Adrenal gland (tissue), 12 donors: ENCODE measurements around the gene KCNG4. TPM values are rescaled to one million over a fixed set of nuclear protein-coding genes. Genes with fewer than 3 reads are reported as not detected.
"Not testable (repeated sequence)": the region's sequence is repeated elsewhere in the genome, so short reads cannot be mapped to it uniquely, and the experiment has no call there.

Experiments used
- DNase-seq, 7 donors: peaks; one replicate each; pipeline ENCODE4 v3.0.0-alpha.2; 2019 to 2020
- H3K27ac ChIP-seq, 5 donors: fragments of 200-600 bp; sonication (generic) in 4 of 5; 1 replicate in 3 of 5; 2 replicates in 2 of 5; pipeline versions ENCODE4 v1.5.1 to v1.8.0; 2016 to 2020; ENCODE audit warnings: mild to moderate bottlenecking in 1 of 5
- H3K27me3 ChIP-seq: fragments of 200-600 bp; 2 replicates; pipeline ENCODE4 v1.8.0; 2021
- H3K36me3 ChIP-seq, 2 donors: fragments of 200-600 bp; replicated peaks in 1 of 2; 1 replicate in 1 of 2; 2 replicates in 1 of 2; pipeline versions ENCODE4 v1.5.1 to v1.8.0; 2018 to 2022
- H3K4me1 ChIP-seq, 2 donors: fragments of 200-600 bp; replicated peaks in 1 of 2; 1 replicate in 1 of 2; 2 replicates in 1 of 2; pipeline versions ENCODE4 v1.5.1 to v1.8.0; 2018 to 2021
- H3K4me3 ChIP-seq, 4 donors: fragments of 200-600 bp; sonication (generic) in 3 of 4; one replicate each; pipeline ENCODE4 v1.5.1; 2016 to 2018
- H3K9me3 ChIP-seq, 3 donors: fragments of 200-600 bp; sonication (generic) in 1 of 3; replicated peaks in 1 of 3; 1 replicate in 2 of 3; 2 replicates in 1 of 3; pipeline versions ENCODE4 v1.5.1 to v1.8.0; 2016 to 2021
- CTCF ChIP-seq, 6 experiments: fragments of 450-650 bp in 4 of 6; fragments of 200-600 bp in 2 of 6; sonication (generic) in 1 of 6; IDR thresholded peaks; 1 replicate in 5 of 6; 2 replicates in 1 of 6; pipeline versions ENCODE4 v1.5.1 to v1.8.0; 2016 to 2021; ENCODE audit warnings: antibody characterized with exemption in 6 of 6, mild to moderate bottlenecking in 2 of 6, moderate library complexity in 1 of 6
- POLR2A ChIP-seq, 2 donors: fragments of 450-650 bp; IDR thresholded peaks; one replicate each; pipeline ENCODE4 v1.6.1; 2017; ENCODE audit warnings: antibody characterized with exemption in 2 of 2, mild to moderate bottlenecking in 2 of 2, moderate library complexity in 1 of 2
- WGBS, 4 donors: extraction: QIAGEN DNeasy Blood & Tissue Kit in 2 of 4; methylation state at CpG; one replicate each; pipeline versions ENCODE4 v1.1.5 to v1.1.7; 2013 to 2017; 5-methylcytosine and 5-hydroxymethylcytosine counted together
- intact Hi-C, 2 donors: fragments of 100-400 bp; cut with DNase I; formaldehyde crosslinking; loops; one replicate each; pipeline versions ENCODE4 v1.14.1 to v1.15.0; 2022 to 2023
- polyA plus RNA-seq, 3 donors: library from polyadenylated mRNA; stranded (reverse); fragments of 200-250 nt in 2 of 3; fragments of 350-450 nt in 1 of 3; fragmentation: Illumina TruSeq in 1 of 3; extraction: RNeasy Lipid Tissue Mini Kit (QIAGEN cat#74804) in 1 of 3; gene quantifications; one replicate each; pipeline ENCODE4 v1.2.3, GENCODE V29; 2013 to 2014
- total RNA-seq, 9 donors: library from RNA; depleted of rRNA in 4 of 9; stranded (reverse); fragments of >200 nt in 4 of 9; fragments of 120-200 nt in 1 of 9; fragmentation: NEBNext Ultra II Directional in 1 of 9; extraction: Animal tissue kit (Norgen Biotek cat#: 25700) in 1 of 9; gene quantifications; one replicate each; pipeline versions ENCODE4 v1.1.0 to v1.2.4, GENCODE V29; 2013 to 2023
- donor health status: healthy with polysubstance abuse.
- donor health status: Bipolar disorder and iron deficiency.
- donor health status: DM: yes; HTN: yes; CAD: no.
- donor health status: DM: no; HTN: no; CAD: no.
- donor health status: DM: no; HTN: no; CAD: no.
- donor health status: DM: yes; HTN: yes; CAD: no.

The KCNG4 gene
- total and polyA plus RNA-seq, 12 donors = under 0.01 to 1.3 (median 0.36) TPM; not detected in 4

GRCh38 chr16:84209989-84210388 is 29.8 kb downstream of the KCNG4 start:
- intact Hi-C loops = no loop called here
- H3K27ac ChIP-seq = no peak overlapping the region
- H3K36me3 ChIP-seq = no peaks in the 10 kb centered on the region
- DNase-seq = no peak
- no peaks in the 10 kb centered on the region for H3K27me3 ChIP-seq
- H3K9me3 ChIP-seq = no peaks in the 10 kb centered on the region
- no peak for TF ChIP-seq CTCF (IDR thresholded peaks at IDR 0.05)
- TF ChIP-seq POLR2A (IDR thresholded peaks at IDR 0.05) = no peak
- H3K4me1 ChIP-seq = no peaks in the 10 kb centered on the region
- H3K4me3 ChIP-seq = no peak overlapping the region
- WGBS, 4 donors = 72 to 92% (median 79%) methylated on average over 2 of the region's 2 CpGs

GRCh38 chr16:84207879-84208278 is 31.9 kb downstream of the KCNG4 start:
- no peaks in the 10 kb centered on the region for H3K4me1 ChIP-seq
- WGBS, 4 donors = 86 to 91% (median 88%) methylated on average over 6 to 8 of the region's 8 CpGs
- intact Hi-C loops = no loop called here
- TF ChIP-seq CTCF (IDR thresholded peaks at IDR 0.05) (no peak), POLR2A (IDR thresholded peaks at IDR 0.05) (no peak)
- no peaks in the 10 kb centered on the region for H3K27me3 ChIP-seq
- H3K27ac ChIP-seq = no peak overlapping the region
- no peaks in the 10 kb centered on the region for H3K36me3 ChIP-seq
- H3K9me3 ChIP-seq = no peaks in the 10 kb centered on the region
- no peak overlapping the region for H3K4me3 ChIP-seq
- DNase-seq = no peak

- no peak for TF ChIP-seq POLR2A (IDR thresholded peaks at IDR 0.05)
- TF ChIP-seq CTCF (IDR thresholded peaks at IDR 0.05) = no peak
- DNase-seq = no peak
- no peaks in the 10 kb centered on the region for H3K9me3 ChIP-seq
- no peaks in the 10 kb centered on the region for H3K27me3 ChIP-seq
- no peak overlapping the region for H3K27ac ChIP-seq
- no peaks in the 10 kb centered on the region for H3K36me3 ChIP-seq
- intact Hi-C loops = no loop called here
- no peaks in the 10 kb centered on the region for H3K4me1 ChIP-seq
- 66 to 81% (median 73%) methylated on average over 4 to 6 of the region's 6 CpGs for WGBS, 4 donors
- no peak overlapping the region for H3K4me3 ChIP-seq
Observed at GRCh38 chr16:84207251-84207650, 32.6 kb downstream of the KCNG4 start.

DNA sequence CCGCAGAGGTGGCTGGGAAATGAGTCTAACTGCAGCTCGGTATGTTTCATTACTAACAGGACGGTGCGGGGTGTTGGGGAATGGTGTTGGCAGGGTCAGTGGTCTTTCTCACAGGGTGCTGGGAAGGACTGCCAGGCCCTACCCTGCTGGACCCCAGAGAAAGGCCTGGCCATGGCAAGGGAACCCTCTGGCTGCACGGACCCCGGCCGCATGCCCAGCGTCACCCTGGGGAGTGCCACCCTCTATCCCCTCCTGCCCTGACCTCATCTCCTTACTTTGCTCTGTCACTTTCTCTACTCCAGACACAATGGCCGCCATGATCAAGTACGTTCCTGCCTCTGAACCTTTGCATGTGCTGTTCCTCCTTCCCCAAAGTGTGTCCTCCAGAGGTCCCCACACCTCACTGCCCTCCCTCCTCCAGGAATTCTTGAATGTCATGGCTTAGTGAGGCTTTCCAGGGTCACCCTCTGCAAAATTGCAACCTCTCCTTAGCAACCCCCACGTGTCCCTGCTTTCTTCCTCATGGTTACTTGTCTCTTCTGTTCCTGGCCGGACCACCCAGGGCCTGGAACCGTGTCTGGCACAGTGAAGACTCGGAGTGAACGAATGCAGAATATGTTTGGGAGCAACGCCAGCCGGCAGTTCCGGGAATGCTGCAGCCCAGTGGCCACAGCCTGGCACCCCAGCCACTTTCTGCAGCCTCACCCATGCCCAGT is 33.7 kb downstream of the KCNG4 start:
- H3K4me3 ChIP-seq = no peak overlapping the region
- H3K9me3 ChIP-seq = no peaks in the 10 kb centered on the region
- TF ChIP-seq CTCF (IDR thresholded peaks at IDR 0.05) = no peak
- no peak for TF ChIP-seq POLR2A (IDR thresholded peaks at IDR 0.05)
- H3K4me1 ChIP-seq = no peaks in the 10 kb centered on the region
- H3K36me3 ChIP-seq = no peaks in the 10 kb centered on the region
- H3K27me3 ChIP-seq = no peaks in the 10 kb centered on the region
- WGBS, 4 donors = 84 to 87% (median 85%) methylated on average over 18 of the region's 18 CpGs
- no peak overlapping the region for H3K27ac ChIP-seq
- DNase-seq = no peak
- intact Hi-C loops = no loop called here

- H3K27ac ChIP-seq, H3K4me3 ChIP-seq, H3K36me3 ChIP-seq, H3K27me3 ChIP-seq, DNase-seq, H3K4me1 ChIP-seq, H3K9me3 ChIP-seq, intact Hi-C loops: not testable (repeated sequence)
- WGBS, 4 donors = 84 to 89% (median 88%) methylated on average over 5 to 6 of the region's 6 CpGs
Observed at GRCh38 chr16:84205123-84205522, 34.7 kb downstream of the KCNG4 start.

DNA sequence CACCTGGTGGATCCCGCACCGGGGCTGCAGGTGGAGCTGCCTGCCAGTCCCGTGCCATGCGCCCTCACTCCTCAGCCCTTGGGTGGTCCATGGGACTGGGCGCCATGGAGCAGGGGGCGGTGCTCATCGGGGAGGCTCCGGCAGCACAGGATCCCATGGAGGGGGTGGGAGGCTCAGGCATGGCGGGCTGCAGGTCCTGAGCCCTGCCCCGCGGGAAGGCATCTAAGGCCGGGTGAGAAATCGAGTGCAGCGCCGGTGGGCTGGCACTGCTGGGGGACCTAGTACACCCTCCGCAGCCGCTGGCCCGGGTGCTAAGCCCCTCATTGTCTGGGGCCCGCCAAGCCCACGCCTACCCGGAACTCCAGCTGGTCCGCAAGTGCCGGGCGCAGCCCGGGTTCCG is 35.3 kb downstream of the KCNG4 start:
- H3K4me1 ChIP-seq, H3K9me3 ChIP-seq, H3K27me3 ChIP-seq, H3K4me3 ChIP-seq, intact Hi-C loops, H3K36me3 ChIP-seq, H3K27ac ChIP-seq, DNase-seq: not testable (repeated sequence)
- WGBS, 4 donors = 94 to 100% (median 97%) methylated on average over 1 to 26 of the region's 26 CpGs
